H9 (cell line): ENCODE measurements around the gene IPO11. TPM values are rescaled to one million over a fixed set of nuclear protein-coding genes. Genes with fewer than 3 reads are reported as not detected.

Experiments
- DNase-seq: peaks from one replicate; pipeline ENCODE4 v3.0.0-alpha.2; 2017
- H2AFZ ChIP-seq: one replicate; pipeline ENCODE4 v1.6.1; 2013; ENCODE audit warnings: mild to moderate bottlenecking, low read length, control low read depth, moderate library complexity
- H2AK5ac ChIP-seq: 2 replicates; pipeline ENCODE4 v1.6.1; 2013; ENCODE audit warnings: low read length, control low read depth, mixed read lengths; ENCODE audit not compliant: insufficient read length
- H2BK120ac ChIP-seq: one replicate; pipeline ENCODE4 v1.6.1; 2013; ENCODE audit warnings: low read depth, mild to moderate bottlenecking, low read length, control low read depth, inconsistent platforms; ENCODE audit not compliant: poor library complexity, severe bottlenecking
- H2BK12ac ChIP-seq: 2 replicates; pipeline ENCODE4 v1.6.1; 2013; ENCODE audit warnings: low read length, control low read depth, mixed read lengths, low read depth; ENCODE audit not compliant: insufficient read length
- H2BK15ac ChIP-seq: 2 replicates; pipeline ENCODE4 v1.6.1; 2013; ENCODE audit warnings: low read depth, low read length, control low read depth
- H2BK20ac ChIP-seq: one replicate; pipeline ENCODE4 v1.6.1; 2013; ENCODE audit warnings: low read depth, mild to moderate bottlenecking, low read length, control low read depth, inconsistent platforms; ENCODE audit not compliant: poor library complexity, severe bottlenecking
- H2BK5ac ChIP-seq: 2 replicates; pipeline ENCODE4 v1.6.1; 2013; ENCODE audit warnings: low read length, control low read depth, mixed read lengths; ENCODE audit not compliant: insufficient read length
- H3K14ac ChIP-seq: 2 replicates; pipeline ENCODE4 v1.6.1; 2013; ENCODE audit warnings: low read length, control low read depth; ENCODE audit not compliant: insufficient read depth
- H3K18ac ChIP-seq: 2 replicates; pipeline ENCODE4 v1.6.1; 2013; ENCODE audit warnings: low read depth, mild to moderate bottlenecking, mixed read lengths, low read length, control low read depth; ENCODE audit not compliant: insufficient read length
- H3K23ac ChIP-seq: 2 replicates; pipeline ENCODE4 v1.6.1; 2013; ENCODE audit warnings: low read length, control low read depth, mixed read lengths, low read depth; ENCODE audit not compliant: insufficient read length
- H3K23me2 ChIP-seq: 2 replicates; pipeline ENCODE4 v1.6.1; 2013; ENCODE audit warnings: low read depth, mild to moderate bottlenecking, mixed read lengths, low read length, control low read depth; ENCODE audit not compliant: insufficient read length, poor library complexity, severe bottlenecking
- H3K27ac ChIP-seq: 2 replicates; pipeline ENCODE4 v1.5.1; 2013; ENCODE audit warnings: low read length, control low read depth, mixed read lengths, low read depth; ENCODE audit not compliant: insufficient read length
- H3K27me3 ChIP-seq: 2 replicates; pipeline ENCODE4 v1.6.1; 2013; ENCODE audit warnings: low read length, control low read depth, inconsistent platforms; ENCODE audit not compliant: insufficient read depth
- H3K4ac ChIP-seq: 2 replicates; pipeline ENCODE4 v1.6.1; 2013; ENCODE audit warnings: low read depth, mild to moderate bottlenecking, control low read depth, inconsistent platforms, low read length, moderate library complexity
- H3K4me1 ChIP-seq: 2 replicates; pipeline ENCODE4 v1.6.1; 2013; ENCODE audit warnings: low read length, control low read depth, inconsistent platforms; ENCODE audit not compliant: insufficient read depth
- H3K4me2 ChIP-seq: 2 replicates; pipeline ENCODE4 v1.6.1; 2013; ENCODE audit warnings: low read length, control low read depth, mixed read lengths; ENCODE audit not compliant: insufficient read length, insufficient read depth
- H3K56ac ChIP-seq: 2 replicates; pipeline ENCODE4 v1.6.1; 2013; ENCODE audit warnings: low read depth, mild to moderate bottlenecking, mixed read lengths, low read length, control low read depth; ENCODE audit not compliant: insufficient read length
- H3K79me1 ChIP-seq: 2 replicates; pipeline ENCODE4 v1.6.1; 2013; ENCODE audit warnings: low read depth, mild to moderate bottlenecking, moderate library complexity, low read length, control low read depth, inconsistent platforms; ENCODE audit not compliant: insufficient read depth, poor library complexity, severe bottlenecking
- H3K79me2 ChIP-seq: 2 replicates; pipeline ENCODE4 v1.6.1; 2013; ENCODE audit warnings: low read length, control low read depth, inconsistent platforms; ENCODE audit not compliant: insufficient read depth
- H3K9ac ChIP-seq: 2 replicates; pipeline ENCODE4 v1.6.1; 2013; ENCODE audit warnings: low read length, control low read depth, mixed read lengths; ENCODE audit not compliant: insufficient read length; ENCODE audit errors: extremely low read depth
- H3K9me3 ChIP-seq: one replicate; pipeline ENCODE4 v1.6.1; 2013; ENCODE audit warnings: low read depth, low read length, inconsistent platforms; ENCODE audit not compliant: control insufficient read depth
- H3T11ph ChIP-seq: one replicate; pipeline ENCODE4 v1.6.1; 2013; ENCODE audit warnings: mild to moderate bottlenecking, low read length, control low read depth, inconsistent platforms
- H4K20me1 ChIP-seq: one replicate; pipeline ENCODE4 v1.6.1; 2013; ENCODE audit not compliant: control insufficient read depth, insufficient read length, insufficient read depth
- H4K5ac ChIP-seq: 2 replicates; pipeline ENCODE4 v1.6.1; 2013; ENCODE audit warnings: low read depth, mild to moderate bottlenecking, mixed read lengths, low read length, control low read depth; ENCODE audit not compliant: insufficient read length
- H4K8ac ChIP-seq: replicated peaks from 2 replicates; pipeline ENCODE4 v1.6.1; 2013; ENCODE audit warnings: low read length, control low read depth, mixed read lengths, low read depth; ENCODE audit not compliant: insufficient read length
- H4K91ac ChIP-seq: 2 replicates; pipeline ENCODE4 v1.6.1; 2013; ENCODE audit warnings: low read depth, mild to moderate bottlenecking, moderate library complexity, mixed read lengths, low read length, control low read depth; ENCODE audit not compliant: insufficient read length
- H3K27ac Mint-ChIP-seq, 3 experiments: 2 replicates in 2 of 3; 3 replicates in 1 of 3; pipeline ENCODE4 v1.8.0; 2020 to 2021; ENCODE audit warnings: mixed read lengths in 3 of 3, mild to moderate bottlenecking in 1 of 3, moderate library complexity in 1 of 3
- H3K27me3 Mint-ChIP-seq: 2 replicates; pipeline ENCODE4 v1.8.0; 2021; ENCODE audit warnings: low read depth, mild to moderate bottlenecking, moderate library complexity, mixed read lengths
- H3K36me3 Mint-ChIP-seq, 3 experiments: 2 replicates in 2 of 3; 3 replicates in 1 of 3; pipeline ENCODE4 v1.8.0; 2020 to 2021; ENCODE audit warnings: low read depth in 3 of 3, mixed read lengths in 3 of 3; ENCODE audit not compliant: insufficient read depth in 1 of 3
- H3K4me1 Mint-ChIP-seq, 2 experiments: 2 replicates each; pipeline ENCODE4 v1.8.0; 2020; ENCODE audit warnings: mixed read lengths in 2 of 2
- H3K4me3 Mint-ChIP-seq, 2 experiments: 2 replicates in 1 of 2; 3 replicates in 1 of 2; pipeline ENCODE4 v1.8.0; 2020 to 2021; ENCODE audit warnings: mild to moderate bottlenecking in 2 of 2, mixed read lengths in 2 of 2, moderate library complexity in 1 of 2
- H3K9me3 Mint-ChIP-seq, 2 experiments: 2 replicates in 1 of 2; 3 replicates in 1 of 2; pipeline ENCODE4 v1.8.0; 2020; ENCODE audit warnings: mild to moderate bottlenecking in 2 of 2, mixed read lengths in 2 of 2, moderate library complexity in 1 of 2
- CTCF ChIP-seq: fragments of 200-600 bp; sonication (generic); conservative IDR thresholded peaks from 3 replicates; pipeline ENCODE4 v1.8.0; 2021; ENCODE audit warnings: antibody characterized with exemption, mild to moderate bottlenecking
- total RNA-seq: library from RNA; stranded (reverse); gene quantifications from 2 replicates; pipeline ENCODE4 v1.2.1, GENCODE V29; 2021

IPO11 gene
- total RNA-seq, 1 experiment from 2014 or later = 63.0 TPM

GRCh38 chr5:62460578-62460983, 48.0 kb downstream of the IPO11 start:
- H3K4me1 ChIP-seq = no peaks in the 10 kb centered on the region; the same call in 1 of the 2 replicates
- Mint-ChIP-seq H3K36me3 (no peaks in the 10 kb centered on the region; a peak in 3 of 7 replicates), H3K4me1 (peaks cover 7 to 8% of the 10 kb centered on the region in 2 experiments; a peak in 3 of 4 replicates), H3K4me3 (no peak overlapping the region), H3K9me3 (no peaks in the 10 kb centered on the region), H3K27me3 (no peaks in the 10 kb centered on the region), H3K27ac (no peak overlapping the region)
- peak; percentile 90 for TF ChIP-seq CTCF
- no peak overlapping the region for H4K8ac ChIP-seq
- no peak overlapping the region for H3K56ac ChIP-seq
- no peak overlapping the region for H2AFZ ChIP-seq
- DNase-seq = no peak
- H4K20me1 ChIP-seq = no peaks in the 10 kb centered on the region
- H3K9ac ChIP-seq = no peak overlapping the region
- no peak overlapping the region for H4K5ac ChIP-seq
- H3K9me3 ChIP-seq = no peaks in the 10 kb centered on the region
- H3K23me2 ChIP-seq = no peaks in the 10 kb centered on the region
- no peak overlapping the region for H3K4ac ChIP-seq
- H3K79me1 ChIP-seq = peaks cover 9% of the 10 kb centered on the region
- no peak overlapping the region for H2BK120ac ChIP-seq
- H3K27ac ChIP-seq = no peak overlapping the region
- H3K4me2 ChIP-seq = no peak overlapping the region
- H3K23ac ChIP-seq = no peak overlapping the region
- no peak overlapping the region for H2BK5ac ChIP-seq
- no peak overlapping the region for H2AK5ac ChIP-seq
- no peak overlapping the region for H3T11ph ChIP-seq
- no peak overlapping the region for H3K14ac ChIP-seq
- no peak overlapping the region for H2BK20ac ChIP-seq
- H3K18ac ChIP-seq = no peak overlapping the region
- no peaks in the 10 kb centered on the region; the same call in 1 of the 2 replicates for H3K79me2 ChIP-seq
- no peak overlapping the region for H4K91ac ChIP-seq
- no peaks in the 10 kb centered on the region for H3K27me3 ChIP-seq
- H2BK12ac ChIP-seq = no peak overlapping the region
- H2BK15ac ChIP-seq = no peak overlapping the region
